ENCODE measurements around the gene SLC35D2. TPM values are rescaled to one million over a fixed set of nuclear protein-coding genes. Genes with fewer than 3 reads are reported as not detected.
"Not testable (repeated sequence)": the region's sequence is repeated elsewhere in the genome, so short reads cannot be mapped to it uniquely, and the experiment has no call there.

The SLC35D2 gene
- polyA plus RNA-seq, 6 donors from 2014 or later = 1.8 to 5.5 (median 2.9) TPM

GRCh38 chr9:96362119-96362518 is 21.4 kb downstream of the SLC35D2 start:
- H3K4me1 Mint-ChIP-seq; DNase-seq; ATAC-seq (ENCODE audit: low read depth in 2 of 2); H3K27me3 Mint-ChIP-seq; H3K36me3 Mint-ChIP-seq; H3K4me3 Mint-ChIP-seq; H3K27ac Mint-ChIP-seq; H3K9me3 Mint-ChIP-seq: not testable (repeated sequence)

GRCh38 chr9:96361668-96362067 is 21.8 kb downstream of the SLC35D2 start:
- no peak for DNase-seq
- no peaks in the 10 kb centered on the region for H3K9me3 Mint-ChIP-seq
- peaks cover 5 to 6% of the 10 kb centered on the region in 2 donors for H3K36me3 Mint-ChIP-seq
- no peak overlapping the region for H3K27ac Mint-ChIP-seq
- H3K27me3 Mint-ChIP-seq = no peaks in the 10 kb centered on the region
- no peak for ATAC-seq (ENCODE audit: low read depth in 2 of 2)
- no peak overlapping the region for H3K4me3 Mint-ChIP-seq
- H3K4me1 Mint-ChIP-seq = peaks cover 0 to 2% (median 0%) of the 10 kb centered on the region in 3 donors

GRCh38 chr9:96360976-96361375 is 22.5 kb downstream of the SLC35D2 start:
- DNase-seq = no peak
- no peaks in the 10 kb centered on the region for H3K9me3 Mint-ChIP-seq

GRCh38 chr9:96360523-96360922 is 23.0 kb downstream of the SLC35D2 start:
- not testable (repeated sequence) for H3K27me3 Mint-ChIP-seq; H3K4me1 Mint-ChIP-seq; H3K9me3 Mint-ChIP-seq; DNase-seq; H3K4me3 Mint-ChIP-seq; H3K36me3 Mint-ChIP-seq; ATAC-seq (ENCODE audit: low read depth in 2 of 2)
- H3K27ac Mint-ChIP-seq = peak overlapping the region in 1 of 6 donors; percentile 58

More at GRCh38 chr9:96360976-96361375, 22.5 kb downstream of the SLC35D2 start:
- ATAC-seq (ENCODE audit: low read depth in 2 of 2) = no peak
- Mint-ChIP-seq H3K4me1 (peaks cover 0 to 2% (median 0%) of the 10 kb centered on the region in 3 donors), H3K27ac (peak overlapping the region in 1 of 6 donors; percentile 44), H3K27me3 (no peaks in the 10 kb centered on the region), H3K36me3 (peaks cover 5 to 6% of the 10 kb centered on the region in 2 donors), H3K4me3 (no peak overlapping the region)

- Mint-ChIP-seq H3K4me3 (no peak overlapping the region), H3K9me3 (peaks cover 0 to 7% (median 5%) of the 10 kb centered on the region in 7 donors), H3K36me3 (peaks cover 0 to 8% of the 10 kb centered on the region in 2 donors), H3K27ac (no peak overlapping the region), H3K27me3 (no peaks in the 10 kb centered on the region), H3K4me1 (no peaks in the 10 kb centered on the region)
- DNase-seq (no peak), ATAC-seq (ENCODE audit: low read depth in 2 of 2) (no peak)
Measured at GRCh38 chr9:96350866-96351265, 32.6 kb downstream of the SLC35D2 start.

GRCh38 chr9:96348261-96348660 is 35.2 kb downstream of the SLC35D2 start:
- Mint-ChIP-seq H3K36me3 (peaks cover 0 to 8% of the 10 kb centered on the region in 2 donors), H3K27me3 (no peaks in the 10 kb centered on the region), H3K9me3 (peaks cover 0 to 7% (median 5%) of the 10 kb centered on the region in 7 donors), H3K4me3 (no peak overlapping the region), H3K27ac (no peak overlapping the region), H3K4me1 (no peaks in the 10 kb centered on the region)
- no peak for DNase-seq
- ATAC-seq (ENCODE audit: low read depth in 2 of 2) = no peak

GRCh38 chr9:96345551-96345950 is 38.0 kb downstream of the SLC35D2 start:
- Mint-ChIP-seq H3K27me3 (no peaks in the 10 kb centered on the region), H3K27ac (no peak overlapping the region), H3K9me3 (peaks cover 0 to 7% (median 4%) of the 10 kb centered on the region in 7 donors), H3K4me3 (no peak overlapping the region), H3K36me3 (peaks cover 0 to 8% of the 10 kb centered on the region in 2 donors), H3K4me1 (no peaks in the 10 kb centered on the region)
- ATAC-seq (ENCODE audit: low read depth in 2 of 2) = no peak
- no peak for DNase-seq

- H3K9me3 Mint-ChIP-seq = peaks cover 0 to 7% (median 4%) of the 10 kb centered on the region in 7 donors
- peaks cover 0 to 8% of the 10 kb centered on the region in 2 donors for H3K36me3 Mint-ChIP-seq
- H3K4me1 Mint-ChIP-seq = no peaks in the 10 kb centered on the region
- no peak overlapping the region for H3K27ac Mint-ChIP-seq
- no peaks in the 10 kb centered on the region for H3K27me3 Mint-ChIP-seq
- no peak overlapping the region for H3K4me3 Mint-ChIP-seq
- ATAC-seq (ENCODE audit: low read depth in 2 of 2) = no peak
- no peak for DNase-seq
Measured at GRCh38 chr9:96344458-96345180, 38.9 kb downstream of the SLC35D2 start.

- DNase-seq (no peak), ATAC-seq (ENCODE audit: low read depth in 2 of 2) (no peak)
- peaks cover 0 to 7% (median 3%) of the 10 kb centered on the region in 7 donors for H3K9me3 Mint-ChIP-seq
- no peaks in the 10 kb centered on the region for H3K4me1 Mint-ChIP-seq
- no peak overlapping the region for H3K27ac Mint-ChIP-seq
- H3K36me3 Mint-ChIP-seq = peaks cover 0 to 8% of the 10 kb centered on the region in 2 donors
- H3K4me3 Mint-ChIP-seq = no peak overlapping the region
- no peaks in the 10 kb centered on the region for H3K27me3 Mint-ChIP-seq
Measured at GRCh38 chr9:96343515-96344360, 39.8 kb downstream of the SLC35D2 start.

GRCh38 chr9:96342571-96343245 is 40.8 kb downstream of the SLC35D2 start:
- no peaks in the 10 kb centered on the region for H3K9me3 Mint-ChIP-seq
- H3K4me1 Mint-ChIP-seq = no peaks in the 10 kb centered on the region
- H3K27ac Mint-ChIP-seq = peak overlapping the region in 2 of 6 donors; percentile 10 to 20
- no peaks in the 10 kb centered on the region for H3K36me3 Mint-ChIP-seq
- no peak overlapping the region for H3K4me3 Mint-ChIP-seq
- ATAC-seq (ENCODE audit: low read depth in 2 of 2) (no peak), DNase-seq (no peak)
- H3K27me3 Mint-ChIP-seq = no peaks in the 10 kb centered on the region

GRCh38 chr9:96340707-96341106 is 42.8 kb downstream of the SLC35D2 start:
- H3K9me3 Mint-ChIP-seq = no peaks in the 10 kb centered on the region
- H3K36me3 Mint-ChIP-seq = no peaks in the 10 kb centered on the region
- H3K27me3 Mint-ChIP-seq = no peaks in the 10 kb centered on the region
- DNase-seq (no peak), ATAC-seq (ENCODE audit: low read depth in 2 of 2) (no peak)
- no peak overlapping the region for H3K27ac Mint-ChIP-seq
- no peak overlapping the region for H3K4me3 Mint-ChIP-seq
- H3K4me1 Mint-ChIP-seq = no peaks in the 10 kb centered on the region

GRCh38 chr9:96338299-96338698 is 45.2 kb downstream of the SLC35D2 start:
- Mint-ChIP-seq H3K36me3 (no peaks in the 10 kb centered on the region), H3K27ac (no peak overlapping the region), H3K27me3 (no peaks in the 10 kb centered on the region), H3K9me3 (no peaks in the 10 kb centered on the region), H3K4me1 (no peaks in the 10 kb centered on the region), H3K4me3 (no peak overlapping the region)
- no peak for DNase-seq
- no peak for ATAC-seq (ENCODE audit: low read depth in 2 of 2)

GRCh38 chr9:96333958-96334357 is 49.6 kb downstream of the SLC35D2 start:
- DNase-seq = no peak
- Mint-ChIP-seq H3K4me3 (no peak overlapping the region), H3K36me3 (no peaks in the 10 kb centered on the region), H3K27ac (no peak overlapping the region), H3K9me3 (no peaks in the 10 kb centered on the region), H3K27me3 (no peaks in the 10 kb centered on the region), H3K4me1 (no peaks in the 10 kb centered on the region)
- no peak for ATAC-seq (ENCODE audit: low read depth in 2 of 2)

Data from naive B cell (primary cell).